ENCODE data around the gene MKI67. TPM values are rescaled to one million over a fixed set of nuclear protein-coding genes. Genes with fewer than 3 reads are reported as not detected.
"Not testable (repeated sequence)": the region's sequence is repeated elsewhere in the genome, so short reads cannot be mapped to it uniquely, and the experiment has no call there.

Gene MKI67
- polyA plus RNA-seq, 1 of the 3 experiments (the other 2 are of a cell fraction), result 7.5 TPM

DNA sequence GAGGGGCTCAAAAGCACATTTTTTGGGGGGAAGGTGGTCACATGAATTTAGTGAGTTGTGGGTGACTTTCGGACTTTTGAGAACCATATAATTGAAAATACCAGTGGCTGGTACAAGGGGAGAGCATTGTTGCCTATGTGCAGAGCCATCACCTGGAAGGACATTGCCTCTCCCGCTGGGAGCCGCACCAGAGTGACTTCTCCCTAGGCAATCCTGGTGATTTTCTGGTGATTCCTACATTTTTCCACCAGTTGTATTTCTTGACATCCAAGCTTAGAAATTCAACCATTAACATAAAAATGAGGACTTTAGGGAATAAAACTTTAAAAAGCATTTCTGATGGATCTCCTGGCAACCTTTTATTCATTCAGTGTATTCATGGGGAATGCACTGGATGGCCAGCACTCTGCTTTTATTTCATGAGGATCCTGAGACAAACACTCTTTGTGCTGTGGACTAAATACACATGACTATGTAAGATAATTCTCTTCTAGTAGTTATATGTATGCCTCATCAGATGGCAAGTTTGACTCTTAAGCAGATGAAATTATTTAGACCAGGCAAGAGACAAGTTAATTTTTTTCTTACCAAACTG is 41.8 kb upstream of the MKI67 start:
- Histone ChIP-seq H3K9ac (no peak overlapping the region), H3K27ac (ENCODE audit: low read depth in 2 of 2, low read length in 1 of 2) (no peak overlapping the region), H2AFZ (ENCODE audit: low read depth) (no peak overlapping the region), H3K4me3 (ENCODE audit: low read depth in 2 of 2, low read length in 1 of 2) (no peak overlapping the region), H3K79me2 (ENCODE audit: insufficient read depth) (no peaks in the 10 kb centered on the region), H3K9me2 (no peaks in the 10 kb centered on the region), H3K4me1 (ENCODE audit: control insufficient read depth in 1 of 2, insufficient read depth in 2 of 2, low read depth in 1 of 2, low read length in 1 of 2) (no peaks in the 10 kb centered on the region; a peak in 1 of 4 replicates), H3K36me3 (replicated peaks in 1 of 2; ENCODE audit: control insufficient read depth in 1 of 2, insufficient read depth in 2 of 2, low read length in 1 of 2) (no peaks in the 10 kb centered on the region), H3K27me3 (ENCODE audit: insufficient read depth) (no peaks in the 10 kb centered on the region), H4K20me1 (ENCODE audit: insufficient read depth) (no peaks in the 10 kb centered on the region), H3F3A (replicated peaks; ENCODE audit: insufficient read depth) (no peaks in the 10 kb centered on the region), H3K4me2 (no peak overlapping the region), H3K9me3 (no peaks in the 10 kb centered on the region)
- no peak for DNase-seq
- WGBS (ENCODE audit: low lambda C conversion rate), result 59% methylated on average over 3 of the region's 3 CpGs
- CTCF ChIA-PET, result interaction anchor here (1.0 to 2.1 kb wide), 3 partner anchors 10 to 17 kb away, joined by 3 to 9 read pairs (median 5); no protein-coding TSS in a partner anchor
- POLR2A ChIA-PET, result no interaction called here
- TF ChIP-seq SMC3 (IDR thresholded peaks at IDR 0.05; ENCODE audit: low read depth, low read length) (no peak), NFIC (IDR thresholded peaks at IDR 0.05; ENCODE audit: borderline replicate concordance) (no peak), YY1 (IDR thresholded peaks at IDR 0.05; ENCODE audit: low read depth) (no peak), MEF2A (IDR thresholded peaks at IDR 0.05; ENCODE audit: borderline replicate concordance, low read depth) (no peak), FOSL2 (IDR thresholded peaks at IDR 0.05; ENCODE audit: borderline replicate concordance, low read depth) (no peak), FOXJ3 (CRISPR knock-in tag; IDR thresholded peaks at IDR 0.05) (no peak), TCF12 (IDR thresholded peaks at IDR 0.05) (no peak), POLR2AphosphoS5 (IDR thresholded peaks at IDR 0.05; ENCODE audit: low read depth, low read length) (no peak), RCOR1 (IDR thresholded peaks at IDR 0.05; ENCODE audit: low read length) (no peak), RXRA (IDR thresholded peaks at IDR 0.05; ENCODE audit: borderline replicate concordance, low read depth) (no peak), GATA2 (CRISPR knock-in tag; IDR thresholded peaks at IDR 0.05) (no peak), MXI1 (IDR thresholded peaks at IDR 0.05; ENCODE audit: low read depth, low read length) (no peak), NRF1 (IDR thresholded peaks at IDR 0.05; ENCODE audit: low read depth, low read length) (no peak), ELF1 (IDR thresholded peaks at IDR 0.05) (no peak)
- TF ChIP-seq, protein P1, sequence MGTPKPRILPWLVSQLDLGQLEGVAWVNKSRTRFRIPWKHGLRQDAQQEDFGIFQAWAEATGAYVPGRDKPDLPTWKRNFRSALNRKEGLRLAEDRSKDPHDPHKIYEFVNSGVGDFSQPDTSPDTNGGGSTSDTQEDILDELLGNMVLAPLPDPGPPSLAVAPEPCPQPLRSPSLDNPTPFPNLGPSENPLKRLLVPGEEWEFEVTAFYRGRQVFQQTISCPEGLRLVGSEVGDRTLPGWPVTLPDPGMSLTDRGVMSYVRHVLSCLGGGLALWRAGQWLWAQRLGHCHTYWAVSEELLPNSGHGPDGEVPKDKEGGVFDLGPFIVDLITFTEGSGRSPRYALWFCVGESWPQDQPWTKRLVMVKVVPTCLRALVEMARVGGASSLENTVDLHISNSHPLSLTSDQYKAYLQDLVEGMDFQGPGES (IDR thresholded peaks at IDR 0.05; ENCODE audit: low read depth, low read length), result no peak
- TF ChIP-seq, protein P2, sequence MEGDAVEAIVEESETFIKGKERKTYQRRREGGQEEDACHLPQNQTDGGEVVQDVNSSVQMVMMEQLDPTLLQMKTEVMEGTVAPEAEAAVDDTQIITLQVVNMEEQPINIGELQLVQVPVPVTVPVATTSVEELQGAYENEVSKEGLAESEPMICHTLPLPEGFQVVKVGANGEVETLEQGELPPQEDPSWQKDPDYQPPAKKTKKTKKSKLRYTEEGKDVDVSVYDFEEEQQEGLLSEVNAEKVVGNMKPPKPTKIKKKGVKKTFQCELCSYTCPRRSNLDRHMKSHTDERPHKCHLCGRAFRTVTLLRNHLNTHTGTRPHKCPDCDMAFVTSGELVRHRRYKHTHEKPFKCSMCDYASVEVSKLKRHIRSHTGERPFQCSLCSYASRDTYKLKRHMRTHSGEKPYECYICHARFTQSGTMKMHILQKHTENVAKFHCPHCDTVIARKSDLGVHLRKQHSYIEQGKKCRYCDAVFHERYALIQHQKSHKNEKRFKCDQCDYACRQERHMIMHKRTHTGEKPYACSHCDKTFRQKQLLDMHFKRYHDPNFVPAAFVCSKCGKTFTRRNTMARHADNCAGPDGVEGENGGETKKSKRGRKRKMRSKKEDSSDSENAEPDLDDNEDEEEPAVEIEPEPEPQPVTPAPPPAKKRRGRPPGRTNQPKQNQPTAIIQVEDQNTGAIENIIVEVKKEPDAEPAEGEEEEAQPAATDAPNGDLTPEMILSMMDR (IDR thresholded peaks at IDR 0.05), result no peak
- TF ChIP-seq, protein P3, sequence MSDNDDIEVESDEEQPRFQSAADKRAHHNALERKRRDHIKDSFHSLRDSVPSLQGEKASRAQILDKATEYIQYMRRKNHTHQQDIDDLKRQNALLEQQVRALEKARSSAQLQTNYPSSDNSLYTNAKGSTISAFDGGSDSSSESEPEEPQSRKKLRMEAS (IDR thresholded peaks at IDR 0.05; ENCODE audit: low read depth), result no peak

DNA sequence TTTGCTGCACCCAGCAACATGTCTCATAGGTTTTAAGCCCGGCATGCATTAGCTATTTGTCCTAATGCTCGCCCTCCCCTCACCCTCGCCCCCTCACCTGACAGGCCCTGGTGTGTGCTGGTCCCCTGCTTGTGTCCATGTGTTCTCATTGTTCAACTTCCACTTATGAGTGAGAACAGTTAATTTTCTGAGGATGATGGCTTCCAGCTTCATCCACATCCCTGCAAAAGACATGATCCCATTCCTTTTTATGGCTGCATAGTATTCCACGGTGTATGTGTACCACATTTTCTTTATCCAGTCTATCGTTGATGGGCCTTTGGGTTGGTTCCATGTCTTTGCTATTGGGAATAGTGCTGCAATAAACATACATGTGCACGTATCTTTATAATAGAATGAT is 40.9 kb upstream of the MKI67 start:
- H3K9me3 ChIP-seq; H3K27ac ChIP-seq (ENCODE audit: low read depth in 2 of 2, low read length in 1 of 2); H4K20me1 ChIP-seq (ENCODE audit: insufficient read depth); H3K79me2 ChIP-seq (ENCODE audit: insufficient read depth); H3K4me1 ChIP-seq (ENCODE audit: control insufficient read depth in 1 of 2, insufficient read depth in 2 of 2, low read depth in 1 of 2, low read length in 1 of 2); H3K9ac ChIP-seq; H3K27me3 ChIP-seq (ENCODE audit: insufficient read depth); H3K9me2 ChIP-seq; H3K4me2 ChIP-seq; H2AFZ ChIP-seq (ENCODE audit: low read depth); POLR2A ChIA-PET; H3F3A ChIP-seq (replicated peaks; ENCODE audit: insufficient read depth); H3K36me3 ChIP-seq (replicated peaks in 1 of 2; ENCODE audit: control insufficient read depth in 1 of 2, insufficient read depth in 2 of 2, low read length in 1 of 2); DNase-seq; H3K4me3 ChIP-seq (ENCODE audit: low read depth in 2 of 2, low read length in 1 of 2): not testable (repeated sequence)
- CTCF ChIA-PET, result interaction anchor here (0.7 to 2.4 kb wide), 3 partner anchors 10 to 44 kb away, joined by 3 to 9 read pairs (median 3); no protein-coding TSS in a partner anchor
- 50% methylated on average over 6 of the region's 6 CpGs for WGBS (ENCODE audit: low lambda C conversion rate)
